HEK293 (cell line): Measurements from ENCODE around the gene CCDC9.

Experiments used
- EGR2 ChIP-seq: fragments of 450-650 bp; formaldehyde crosslinking; IDR thresholded peaks from 2 replicates; pipeline ENCODE4 v1.5.1; 2016; ENCODE audit warnings: low read depth, missing biosample characterization, missing genetic modification characterization
- ZEB2 ChIP-seq: fragments of 450-650 bp; formaldehyde crosslinking; IDR thresholded peaks from 2 replicates; pipeline ENCODE4 v1.5.1; 2016; ENCODE audit warnings: missing biosample characterization, missing genetic modification characterization
- ZFP69B ChIP-seq: fragments of 450-650 bp; formaldehyde crosslinking; IDR thresholded peaks from 2 replicates; pipeline ENCODE4 v1.5.1; 2016; ENCODE audit warnings: missing biosample characterization, missing genetic modification characterization
- ZNF174 ChIP-seq: fragments of 450-650 bp; formaldehyde crosslinking; IDR thresholded peaks from 2 replicates; pipeline ENCODE4 v1.5.0; 2017; ENCODE audit warnings: missing biosample characterization, mild to moderate bottlenecking, missing genetic modification characterization
- ZNF19 ChIP-seq: fragments of 450-650 bp; formaldehyde crosslinking; IDR thresholded peaks from 2 replicates; pipeline ENCODE4; 2016; ENCODE audit warnings: missing biosample characterization, missing genetic modification characterization, low read depth
- ZNF202 ChIP-seq: fragments of 450-650 bp; formaldehyde crosslinking; IDR thresholded peaks from 2 replicates; pipeline ENCODE4 v1.5.1; 2016; ENCODE audit warnings: missing biosample characterization, missing genetic modification characterization, borderline replicate concordance
- ZNF433 ChIP-seq: fragments of 450-650 bp; formaldehyde crosslinking; IDR thresholded peaks from 2 replicates; pipeline ENCODE4 v1.5.1; 2016; ENCODE audit warnings: missing biosample characterization, missing genetic modification characterization, low read depth
- ZNF548 ChIP-seq: fragments of 450-650 bp; formaldehyde crosslinking; IDR thresholded peaks from 2 replicates; pipeline ENCODE4 v1.5.1; 2016; ENCODE audit warnings: missing biosample characterization, missing genetic modification characterization
- ZNF610 ChIP-seq: fragments of 450-650 bp; formaldehyde crosslinking; IDR thresholded peaks from 2 replicates; pipeline ENCODE4 v1.5.1; 2016; ENCODE audit warnings: missing biosample characterization, missing genetic modification characterization, borderline replicate concordance
- ZNF707 ChIP-seq: fragments of 450-650 bp; formaldehyde crosslinking; IDR thresholded peaks from 2 replicates; pipeline ENCODE4 v1.5.1; 2016; ENCODE audit warnings: missing biosample characterization, missing genetic modification characterization
- ZNF76 ChIP-seq: fragments of 450-650 bp; formaldehyde crosslinking; IDR thresholded peaks from 2 replicates; pipeline ENCODE4; 2016; ENCODE audit warnings: low read depth, missing biosample characterization, missing genetic modification characterization, borderline replicate concordance
- TF ChIP-seq, protein P1 (sequence below): fragments of 450-650 bp; formaldehyde crosslinking; IDR thresholded peaks from 2 replicates; pipeline ENCODE4 v1.5.1; 2016; ENCODE audit warnings: missing biosample characterization, missing genetic modification characterization
- TF ChIP-seq, protein P2 (sequence below): IDR thresholded peaks from 2 replicates; pipeline ENCODE4 v1.6.1; 2011; ENCODE audit warnings: mild to moderate bottlenecking, low read depth, low read length, borderline replicate concordance
- TF ChIP-seq, protein P3 (sequence below): fragments of 450-650 bp; formaldehyde crosslinking; IDR thresholded peaks from 2 replicates; pipeline ENCODE4 v1.5.1; 2016; ENCODE audit warnings: missing biosample characterization, missing genetic modification characterization
- TF ChIP-seq, protein P4 (sequence below): fragments of 450-650 bp; formaldehyde crosslinking; IDR thresholded peaks from 2 replicates; pipeline ENCODE4 v1.5.1; 2017; ENCODE audit warnings: missing biosample characterization, missing genetic modification characterization
- TF ChIP-seq, protein P5 (sequence below): fragments of 450-650 bp; formaldehyde crosslinking; IDR thresholded peaks from 2 replicates; pipeline ENCODE4 v1.5.1; 2017; ENCODE audit warnings: missing biosample characterization, missing genetic modification characterization
- TF ChIP-seq, protein P6 (sequence below): fragments of 450-650 bp; formaldehyde crosslinking; IDR thresholded peaks from 2 replicates; pipeline ENCODE4; 2016; ENCODE audit warnings: missing biosample characterization, missing genetic modification characterization
- TF ChIP-seq, protein P7 (sequence below): fragments of 450-650 bp; formaldehyde crosslinking; IDR thresholded peaks from 2 replicates; pipeline ENCODE4 v1.5.1; 2017; ENCODE audit warnings: missing biosample characterization, missing genetic modification characterization

The CCDC9 gene

DNA sequence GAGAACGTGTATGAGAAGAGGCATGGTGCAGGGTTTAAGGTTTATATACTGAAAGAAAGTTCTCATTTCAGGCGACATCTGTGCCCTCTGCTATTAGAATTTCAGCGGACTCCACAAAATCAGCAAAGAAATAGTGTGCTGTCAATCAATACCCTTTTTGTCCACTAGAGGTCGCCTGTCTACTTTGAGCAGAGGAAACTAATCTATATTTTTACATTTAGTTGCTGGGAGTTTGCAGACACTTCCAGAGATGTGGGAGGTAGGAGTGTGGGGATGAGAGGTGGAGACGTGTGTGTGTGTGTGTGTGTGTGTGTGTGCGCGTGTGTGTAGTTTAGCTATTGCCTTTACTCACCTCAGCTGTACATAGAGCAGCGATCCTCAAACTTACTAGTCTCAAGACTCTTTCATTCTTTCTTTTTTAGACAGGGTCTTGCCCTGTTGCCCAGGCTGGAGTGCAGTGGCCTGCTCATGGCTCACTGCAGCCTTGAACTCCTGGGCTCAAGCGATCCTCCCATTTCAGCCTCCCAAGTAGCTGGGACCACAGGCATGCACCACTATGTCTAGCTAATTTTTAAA, 28.1 kb downstream of the CCDC9 start (continued):
- TF ChIP-seq, protein P1, sequence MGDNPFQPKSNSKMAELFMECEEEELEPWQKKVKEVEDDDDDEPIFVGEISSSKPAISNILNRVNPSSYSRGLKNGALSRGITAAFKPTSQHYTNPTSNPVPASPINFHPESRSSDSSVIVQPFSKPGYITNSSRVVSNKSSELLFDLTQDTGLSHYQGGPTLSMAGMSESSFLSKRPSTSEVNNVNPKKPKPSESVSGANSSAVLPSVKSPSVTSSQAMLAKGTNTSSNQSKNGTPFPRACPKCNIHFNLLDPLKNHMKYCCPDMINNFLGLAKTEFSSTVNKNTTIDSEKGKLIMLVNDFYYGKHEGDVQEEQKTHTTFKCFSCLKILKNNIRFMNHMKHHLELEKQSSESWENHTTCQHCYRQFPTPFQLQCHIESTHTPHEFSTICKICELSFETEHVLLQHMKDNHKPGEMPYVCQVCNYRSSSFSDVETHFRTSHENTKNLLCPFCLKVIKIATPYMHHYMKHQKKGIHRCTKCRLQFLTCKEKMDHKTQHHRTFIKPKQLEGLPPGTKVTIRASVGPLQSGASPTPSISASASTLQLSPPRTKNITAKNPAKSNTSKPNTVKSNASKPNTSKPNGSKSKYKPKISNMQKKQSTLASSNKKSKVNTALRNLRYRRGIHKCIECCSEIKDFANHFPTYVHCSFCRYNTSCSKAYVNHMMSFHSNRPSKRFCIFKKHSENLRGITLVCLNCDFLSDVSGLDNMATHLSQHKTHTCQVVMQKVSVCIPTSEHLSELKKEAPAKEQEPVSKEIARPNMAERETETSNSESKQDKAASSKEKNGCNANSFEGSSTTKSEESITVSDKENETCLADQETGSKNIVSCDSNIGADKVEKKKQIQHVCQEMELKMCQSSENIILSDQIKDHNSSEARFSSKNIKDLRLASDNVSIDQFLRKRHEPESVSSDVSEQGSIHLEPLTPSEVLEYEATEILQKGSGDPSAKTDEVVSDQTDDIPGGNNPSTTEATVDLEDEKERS: no peak
- TF ChIP-seq ZNF433 (tag by site-specific recombination) (no peak), ZNF707 (tag by site-specific recombination) (no peak), ZFP69B (no peak), ZNF202 (no peak), EGR2 (tag by site-specific recombination) (peak; percentile 93), ZEB2 (no peak), ZNF548 (tag by site-specific recombination) (no peak), ZNF76 (no peak), ZNF610 (tag by site-specific recombination) (no peak), ZNF19 (tag by site-specific recombination) (no peak), ZNF174 (tag by site-specific recombination) (no peak)
- TF ChIP-seq, protein P2, sequence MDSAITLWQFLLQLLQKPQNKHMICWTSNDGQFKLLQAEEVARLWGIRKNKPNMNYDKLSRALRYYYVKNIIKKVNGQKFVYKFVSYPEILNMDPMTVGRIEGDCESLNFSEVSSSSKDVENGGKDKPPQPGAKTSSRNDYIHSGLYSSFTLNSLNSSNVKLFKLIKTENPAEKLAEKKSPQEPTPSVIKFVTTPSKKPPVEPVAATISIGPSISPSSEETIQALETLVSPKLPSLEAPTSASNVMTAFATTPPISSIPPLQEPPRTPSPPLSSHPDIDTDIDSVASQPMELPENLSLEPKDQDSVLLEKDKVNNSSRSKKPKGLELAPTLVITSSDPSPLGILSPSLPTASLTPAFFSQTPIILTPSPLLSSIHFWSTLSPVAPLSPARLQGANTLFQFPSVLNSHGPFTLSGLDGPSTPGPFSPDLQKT: no peak
- TF ChIP-seq, protein P3, sequence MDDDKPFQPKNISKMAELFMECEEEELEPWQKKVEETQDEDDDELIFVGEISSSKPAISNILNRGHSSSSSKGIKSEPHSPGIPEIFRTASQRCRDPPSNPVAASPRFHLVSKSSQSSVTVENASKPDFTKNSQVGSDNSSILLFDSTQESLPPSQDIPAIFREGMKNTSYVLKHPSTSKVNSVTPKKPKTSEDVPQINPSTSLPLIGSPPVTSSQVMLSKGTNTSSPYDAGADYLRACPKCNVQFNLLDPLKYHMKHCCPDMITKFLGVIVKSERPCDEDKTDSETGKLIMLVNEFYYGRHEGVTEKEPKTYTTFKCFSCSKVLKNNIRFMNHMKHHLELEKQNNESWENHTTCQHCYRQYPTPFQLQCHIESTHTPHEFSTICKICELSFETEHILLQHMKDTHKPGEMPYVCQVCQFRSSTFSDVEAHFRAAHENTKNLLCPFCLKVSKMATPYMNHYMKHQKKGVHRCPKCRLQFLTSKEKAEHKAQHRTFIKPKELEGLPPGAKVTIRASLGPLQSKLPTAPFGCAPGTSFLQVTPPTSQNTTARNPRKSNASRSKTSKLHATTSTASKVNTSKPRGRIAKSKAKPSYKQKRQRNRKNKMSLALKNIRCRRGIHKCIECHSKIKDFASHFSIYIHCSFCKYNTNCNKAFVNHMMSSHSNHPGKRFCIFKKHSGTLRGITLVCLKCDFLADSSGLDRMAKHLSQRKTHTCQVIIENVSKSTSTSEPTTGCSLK (tag by site-specific recombination): no peak
- TF ChIP-seq, protein P4, sequence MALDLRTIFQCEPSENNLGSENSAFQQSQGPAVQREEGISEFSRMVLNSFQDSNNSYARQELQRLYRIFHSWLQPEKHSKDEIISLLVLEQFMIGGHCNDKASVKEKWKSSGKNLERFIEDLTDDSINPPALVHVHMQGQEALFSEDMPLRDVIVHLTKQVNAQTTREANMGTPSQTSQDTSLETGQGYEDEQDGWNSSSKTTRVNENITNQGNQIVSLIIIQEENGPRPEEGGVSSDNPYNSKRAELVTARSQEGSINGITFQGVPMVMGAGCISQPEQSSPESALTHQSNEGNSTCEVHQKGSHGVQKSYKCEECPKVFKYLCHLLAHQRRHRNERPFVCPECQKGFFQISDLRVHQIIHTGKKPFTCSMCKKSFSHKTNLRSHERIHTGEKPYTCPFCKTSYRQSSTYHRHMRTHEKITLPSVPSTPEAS (tag by site-specific recombination): peak; percentile 93
- TF ChIP-seq, protein P5, sequence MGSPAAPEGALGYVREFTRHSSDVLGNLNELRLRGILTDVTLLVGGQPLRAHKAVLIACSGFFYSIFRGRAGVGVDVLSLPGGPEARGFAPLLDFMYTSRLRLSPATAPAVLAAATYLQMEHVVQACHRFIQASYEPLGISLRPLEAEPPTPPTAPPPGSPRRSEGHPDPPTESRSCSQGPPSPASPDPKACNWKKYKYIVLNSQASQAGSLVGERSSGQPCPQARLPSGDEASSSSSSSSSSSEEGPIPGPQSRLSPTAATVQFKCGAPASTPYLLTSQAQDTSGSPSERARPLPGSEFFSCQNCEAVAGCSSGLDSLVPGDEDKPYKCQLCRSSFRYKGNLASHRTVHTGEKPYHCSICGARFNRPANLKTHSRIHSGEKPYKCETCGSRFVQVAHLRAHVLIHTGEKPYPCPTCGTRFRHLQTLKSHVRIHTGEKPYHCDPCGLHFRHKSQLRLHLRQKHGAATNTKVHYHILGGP: 0 out of 2 replicates have a peak, but pooled peaks have one; percentile 15
- TF ChIP-seq, protein P6, sequence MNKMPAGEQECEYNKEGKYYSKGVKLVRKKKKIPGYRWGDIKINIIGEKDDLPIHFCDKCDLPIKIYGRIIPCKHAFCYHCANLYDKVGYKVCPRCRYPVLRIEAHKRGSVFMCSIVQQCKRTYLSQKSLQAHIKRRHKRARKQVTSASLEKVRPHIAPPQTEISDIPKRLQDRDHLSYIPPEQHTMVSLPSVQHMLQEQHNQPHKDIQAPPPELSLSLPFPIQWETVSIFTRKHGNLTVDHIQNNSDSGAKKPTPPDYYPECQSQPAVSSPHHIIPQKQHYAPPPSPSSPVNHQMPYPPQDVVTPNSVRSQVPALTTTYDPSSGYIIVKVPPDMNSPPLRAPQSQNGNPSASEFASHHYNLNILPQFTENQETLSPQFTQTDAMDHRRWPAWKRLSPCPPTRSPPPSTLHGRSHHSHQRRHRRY (tag by site-specific recombination): no peak
- TF ChIP-seq, protein P7, sequence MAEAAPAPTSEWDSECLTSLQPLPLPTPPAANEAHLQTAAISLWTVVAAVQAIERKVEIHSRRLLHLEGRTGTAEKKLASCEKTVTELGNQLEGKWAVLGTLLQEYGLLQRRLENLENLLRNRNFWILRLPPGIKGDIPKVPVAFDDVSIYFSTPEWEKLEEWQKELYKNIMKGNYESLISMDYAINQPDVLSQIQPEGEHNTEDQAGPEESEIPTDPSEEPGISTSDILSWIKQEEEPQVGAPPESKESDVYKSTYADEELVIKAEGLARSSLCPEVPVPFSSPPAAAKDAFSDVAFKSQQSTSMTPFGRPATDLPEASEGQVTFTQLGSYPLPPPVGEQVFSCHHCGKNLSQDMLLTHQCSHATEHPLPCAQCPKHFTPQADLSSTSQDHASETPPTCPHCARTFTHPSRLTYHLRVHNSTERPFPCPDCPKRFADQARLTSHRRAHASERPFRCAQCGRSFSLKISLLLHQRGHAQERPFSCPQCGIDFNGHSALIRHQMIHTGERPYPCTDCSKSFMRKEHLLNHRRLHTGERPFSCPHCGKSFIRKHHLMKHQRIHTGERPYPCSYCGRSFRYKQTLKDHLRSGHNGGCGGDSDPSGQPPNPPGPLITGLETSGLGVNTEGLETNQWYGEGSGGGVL (tag by site-specific recombination): 0 out of 2 replicates have a peak, but pooled peaks have one; percentile 6
